Esophagus muscularis mucosa (tissue), 4 donors: ENCODE results near the gene IGFLR1. TPM values are rescaled to one million over a fixed set of nuclear protein-coding genes. Genes with fewer than 3 reads are reported as not detected.

Experiments
- DNase-seq: peaks from one replicate; pipeline ENCODE4 v3.0.0-alpha.2; 2017; ENCODE audit errors: extremely low spot score
- H3K27ac ChIP-seq, 4 donors: fragments of 200-600 bp; sonication (generic); replicated peaks in 1 of 4; 1 replicate in 3 of 4; 2 replicates in 1 of 4; pipeline ENCODE4 v1.5.1; 2016 to 2019; ENCODE audit warnings: mild to moderate bottlenecking in 1 of 4
- H3K27me3 ChIP-seq, 4 donors: fragments of 200-600 bp; sonication (generic); one replicate each; pipeline versions ENCODE4 v1.5.1 to v1.6.0; 2016 to 2019
- H3K36me3 ChIP-seq, 4 donors: fragments of 200-600 bp; sonication (generic); one replicate each; pipeline ENCODE4 v1.5.1; 2016 to 2019
- H3K4me1 ChIP-seq, 4 donors: fragments of 200-600 bp; sonication (generic); one replicate each; pipeline ENCODE4 v1.5.1; 2016 to 2019
- H3K4me3 ChIP-seq, 4 donors: fragments of 200-600 bp; sonication (generic); 1 replicate in 2 of 4; 2 replicates in 2 of 4; pipeline ENCODE4 v1.5.1; 2016 to 2019; ENCODE audit warnings: mild to moderate bottlenecking in 4 of 4, moderate library complexity in 1 of 4
- H3K9me3 ChIP-seq, 4 donors: fragments of 200-600 bp; sonication (generic); 1 replicate in 3 of 4; 2 replicates in 1 of 4; pipeline ENCODE4 v1.5.1; 2016 to 2019
- CTCF ChIP-seq, 3 experiments: fragments of 200-600 bp in 2 of 3; fragments of 450-650 bp in 1 of 3; sonication (generic) in 2 of 3; IDR thresholded peaks; one replicate each; pipeline ENCODE4 v1.5.1; 2017 to 2019; ENCODE audit warnings: antibody characterized with exemption in 3 of 3, mild to moderate bottlenecking in 2 of 3, moderate library complexity in 1 of 3
- EP300 ChIP-seq: sonication (generic); formaldehyde crosslinking; IDR thresholded peaks from one replicate; pipeline ENCODE4 v1.6.1; 2017; ENCODE audit warnings: antibody characterized with exemption
- POLR2A ChIP-seq: fragments of 450-650 bp; IDR thresholded peaks from one replicate; pipeline ENCODE4 v1.6.1; 2017; ENCODE audit warnings: antibody characterized with exemption, moderate library complexity, mild to moderate bottlenecking, low read depth
- POLR2AphosphoS5 ChIP-seq, 2 donors: sonication (generic); formaldehyde crosslinking; IDR thresholded peaks; one replicate each; pipeline ENCODE4 v1.6.1; 2017; ENCODE audit warnings: antibody characterized with exemption in 2 of 2
- WGBS: methylation state at CpG from one replicate; pipeline ENCODE4 v1.1.5; 2018; 5-methylcytosine and 5-hydroxymethylcytosine counted together
- intact Hi-C: fragments of 100-400 bp; cut with DNase I; formaldehyde crosslinking; loops from one replicate; pipeline ENCODE4 v1.15.1; 2023
- total RNA-seq, 4 donors: library from RNA; depleted of rRNA; stranded (reverse); fragments of >200 nt; gene quantifications; one replicate each; pipeline versions ENCODE4 v1.1.0 to v1.2.1, GENCODE V29; 2016

Gene IGFLR1
- total RNA-seq, 4 donors from 2014 or later, result 1.7 to 8.1 (median 5.9) TPM

GRCh38 chr19:35752746-35753350 lies 10.6 kb upstream of the IGFLR1 start:
- 94% methylated on average over 20 of the region's 20 CpGs for WGBS
- H3K4me1 ChIP-seq, result peaks cover 37 to 75% (median 61%) of the 10 kb centered on the region in 4 donors
- DNase-seq, result no peak
- H3K27ac ChIP-seq, result peak overlapping the region; percentile 93 to 99 (median 98)
- intact Hi-C loops, result no loop called here
- TF ChIP-seq CTCF (IDR thresholded peaks at IDR 0.05) (no peak), POLR2A (no peak), EP300 (no peak), POLR2AphosphoS5 (IDR thresholded peaks at IDR 0.05) (no peak)
- H3K27me3 ChIP-seq, result no peaks in the 10 kb centered on the region
- no peaks in the 10 kb centered on the region for H3K9me3 ChIP-seq
- H3K4me3 ChIP-seq, result no peak overlapping the region
- H3K36me3 ChIP-seq, result peaks cover 26 to 33% (median 30%) of the 10 kb centered on the region in 4 donors

GRCh38 chr19:35751839-35752745 lies 9.8 kb upstream of the IGFLR1 start:
- intact Hi-C loops, result no loop called here
- no peak overlapping the region for H3K4me3 ChIP-seq
- H3K27ac ChIP-seq, result peak overlapping the region in 2 of 4 donors; percentile 42 to 98
- H3K9me3 ChIP-seq, result no peaks in the 10 kb centered on the region
- no peak for DNase-seq
- H3K4me1 ChIP-seq, result peaks cover 36 to 71% (median 60%) of the 10 kb centered on the region in 4 donors
- peaks cover 26 to 33% (median 30%) of the 10 kb centered on the region in 4 donors for H3K36me3 ChIP-seq
- H3K27me3 ChIP-seq, result no peaks in the 10 kb centered on the region
- TF ChIP-seq EP300 (no peak), CTCF (IDR thresholded peaks at IDR 0.05) (no peak), POLR2AphosphoS5 (IDR thresholded peaks at IDR 0.05) (no peak), POLR2A (no peak)
- 87% methylated on average over 11 of the region's 14 CpGs for WGBS

- peaks cover 26 to 34% (median 32%) of the 10 kb centered on the region in 4 donors for H3K36me3 ChIP-seq
- intact Hi-C loops, result no loop called here
- WGBS, result 92% methylated on average over 5 of the region's 5 CpGs
- no peak for DNase-seq
- H3K4me3 ChIP-seq, result no peak overlapping the region
- peak overlapping the region in 2 of 4 donors; percentile 48 to 91 for H3K27ac ChIP-seq
- no peaks in the 10 kb centered on the region for H3K9me3 ChIP-seq
- TF ChIP-seq EP300 (no peak), POLR2AphosphoS5 (IDR thresholded peaks at IDR 0.05) (no peak), POLR2A (no peak), CTCF (IDR thresholded peaks at IDR 0.05) (no peak)
- no peaks in the 10 kb centered on the region for H3K27me3 ChIP-seq
- H3K4me1 ChIP-seq, result peaks cover 33 to 65% (median 54%) of the 10 kb centered on the region in 4 donors
Measured at GRCh38 chr19:35750167-35750566, 7.9 kb upstream of the IGFLR1 start.

- WGBS, result under 1% methylated on average over 30 of the region's 45 CpGs
- Histone ChIP-seq H3K27me3 (no peaks in the 10 kb centered on the region), H3K4me3 (peak within 1 kb of the TSS; percentile 73 to 90 (median 82)), H3K36me3 (peaks cover 17 to 29% (median 23%) of the 10 kb centered on the region in 4 donors), H3K4me1 (peaks cover 36 to 63% (median 53%) of the 10 kb centered on the region in 4 donors), H3K9me3 (no peaks in the 10 kb centered on the region), H3K27ac (peak within 1 kb of the TSS; percentile 83 to 91 (median 85))
- intact Hi-C loops, result no loop called here
- DNase-seq, result peak; percentile 100
- TF ChIP-seq POLR2A (peak; percentile 82), CTCF (IDR thresholded peaks at IDR 0.05) (peak in 2 of 3 experiments; percentile 12 to 44), POLR2AphosphoS5 (IDR thresholded peaks at IDR 0.05) (peak; percentile 98), EP300 (no peak)
Measured at GRCh38 chr19:35748106-35749020, 6.1 kb upstream of the IGFLR1 start, which contains the start of gene LIN37. Gene LIN37 (plus strand): TSS chr19:35748576. CDS start chr19:35748725, 149 bp downstream.
